Measurements from ENCODE around the gene SCP2.
A peak's percentile ranks its signal among the peaks of the same experiment; 100 is the strongest.

SCP2 gene

GRCh38 chr1:53082826-53083455, 155.9 kb downstream of the SCP2 start:
- no peak for DNase-seq (ENCODE audit: low spot score)

- no peak for DNase-seq (ENCODE audit: low spot score)
Observed at GRCh38 chr1:53083636-53084588, 156.8 kb downstream of the SCP2 start.

GRCh38 chr1:53084589-53084971, 157.5 kb downstream of the SCP2 start:
- DNase-seq (ENCODE audit: low spot score), result no peak

GRCh38 chr1:53085405-53085804, 158.3 kb downstream of the SCP2 start:
- no peak for DNase-seq (ENCODE audit: low spot score)

GRCh38 chr1:53086491-53087070, 159.5 kb downstream of the SCP2 start:
- no peak for DNase-seq (ENCODE audit: low spot score)

- no peak for DNase-seq (ENCODE audit: low spot score)
Observed at GRCh38 chr1:53087332-53088285, 160.5 kb downstream of the SCP2 start.

GRCh38 chr1:53088616-53089300, 161.7 kb downstream of the SCP2 start:
- no peak for DNase-seq (ENCODE audit: low spot score)

GRCh38 chr1:53089478-53090226, 162.6 kb downstream of the SCP2 start:
- DNase-seq (ENCODE audit: low spot score), result peak; percentile 97

GRCh38 chr1:53090227-53091147, 163.4 kb downstream of the SCP2 start:
- DNase-seq (ENCODE audit: low spot score), result no peak

- no peak for DNase-seq (ENCODE audit: low spot score)
Observed at GRCh38 chr1:53091841-53092645, 165.0 kb downstream of the SCP2 start.

GRCh38 chr1:53092659-53093450, 165.8 kb downstream of the SCP2 start:
- DNase-seq (ENCODE audit: low spot score), result no peak

- no peak for DNase-seq (ENCODE audit: low spot score)
Observed at GRCh38 chr1:53093451-53093754, 166.3 kb downstream of the SCP2 start.

GRCh38 chr1:53093778-53094532, 166.9 kb downstream of the SCP2 start:
- no peak for DNase-seq (ENCODE audit: low spot score)

GRCh38 chr1:53094533-53094919, 167.4 kb downstream of the SCP2 start:
- no peak for DNase-seq (ENCODE audit: low spot score)

Measured in HuH-7.5 (cell line).